ENCODE data around the gene MYO1D. TPM values are rescaled to one million over a fixed set of nuclear protein-coding genes. Genes with fewer than 3 reads are reported as not detected.

MYO1D gene
- total RNA-seq, 1 experiment from 2014 or later = 35.7 TPM

- TF ChIP-seq SP1 (IDR thresholded peaks at IDR 0.05; ENCODE audit: low read depth) = no peak
Measured at GRCh38 chr17:32558997-32559650, 317.8 kb downstream of the MYO1D start (continued).

- CTCF ChIA-PET = no interaction called here
- TF ChIP-seq CTCF (IDR thresholded peaks at IDR 0.05 in 2 of 3, conservative IDR thresholded peaks at IDR 0.05 in 1 of 3; ENCODE audit: borderline replicate concordance in 1 of 3, insufficient read depth in 1 of 3, low read depth in 2 of 3, low read length in 2 of 3) (no peak), SP1 (IDR thresholded peaks at IDR 0.05; ENCODE audit: low read depth) (no peak), ZBTB33 (IDR thresholded peaks at IDR 0.05; ENCODE audit: extremely low read depth, insufficient replicate concordance, low read length) (no peak), FOSL1 (IDR thresholded peaks at IDR 0.05; ENCODE audit: low read depth) (no peak), POLR2AphosphoS5 (IDR thresholded peaks at IDR 0.05; ENCODE audit: low read depth, low read length) (no peak), POLR2A (IDR thresholded peaks at IDR 0.05; ENCODE audit: borderline replicate concordance, extremely low read depth, insufficient read depth, insufficient read length) (no peak), MAX (IDR thresholded peaks at IDR 0.05) (no peak), ZNF274 (IDR thresholded peaks at IDR 0.05; ENCODE audit: low read depth, low read length) (no peak), EZH2phosphoT487 (IDR thresholded peaks at IDR 0.05; ENCODE audit: borderline replicate concordance) (no peak), TCF7L2 (IDR thresholded peaks at IDR 0.05; ENCODE audit: borderline replicate concordance, extremely low read depth, insufficient read depth, insufficient read length) (no peak), CBX3 (IDR thresholded peaks at IDR 0.05; ENCODE audit: low read depth) (no peak), EZH2 (IDR thresholded peaks at IDR 0.05) (no peak), EGR1 (IDR thresholded peaks at IDR 0.05; ENCODE audit: low read depth) (no peak), ATF3 (IDR thresholded peaks at IDR 0.05) (no peak), SIN3A (IDR thresholded peaks at IDR 0.05; ENCODE audit: low read depth) (no peak), REST (IDR thresholded peaks at IDR 0.05; ENCODE audit: low read depth) (no peak)
Measured at GRCh38 chr17:32558326-32558955, 318.5 kb downstream of the MYO1D start.

More at GRCh38 chr17:32558326-32558955, 318.5 kb downstream of the MYO1D start:
- H3K4me2 ChIP-seq (ENCODE audit: low read length) = no peak overlapping the region
- no peaks in the 10 kb centered on the region for H3K27me3 ChIP-seq (ENCODE audit: insufficient read depth, low read length)
- ATAC-seq (no peak), DNase-seq (ENCODE audit: low read depth, low spot score) (no peak)
- no peaks in the 10 kb centered on the region for H4K20me1 ChIP-seq (ENCODE audit: insufficient read depth)
- H3K9me3 ChIP-seq (ENCODE audit: control insufficient read depth in 1 of 2, insufficient read depth in 1 of 2, low read depth in 1 of 2, low read length in 2 of 2) = no peaks in the 10 kb centered on the region
- intact Hi-C loops (cut with micrococcal nuclease) = no loop called here
- H3K9me2 ChIP-seq (ENCODE audit: insufficient read depth) = no peaks in the 10 kb centered on the region
- BruUV-seq (replicated peaks) = no TSS peak
- no peaks in the 10 kb centered on the region for H3K4me1 ChIP-seq (ENCODE audit: control insufficient read depth in 1 of 2, insufficient read depth in 2 of 2, low read length in 2 of 2)
- no peak overlapping the region for H2AFZ ChIP-seq (ENCODE audit: low read depth, low read length, poor library complexity, severe bottlenecking)
- H3K4me3 ChIP-seq (replicated peaks in 1 of 2; ENCODE audit: low read depth in 1 of 2, low read length in 2 of 2) = no peak overlapping the region
- H3K9ac ChIP-seq (ENCODE audit: low read length) = no peak overlapping the region
- no peaks in the 10 kb centered on the region for H3K79me2 ChIP-seq (ENCODE audit: insufficient read depth, low read length)
- ChIA-PET RAD21 (ENCODE audit: low non-redundant PET in 1 of 2, low total read pairs in 2 of 2, uncharacterized antibody in 2 of 2, unreplicated experiment in 2 of 2) (no interaction called here), POLR2A (no interaction called here)
- no peak overlapping the region for H3K27ac ChIP-seq (ENCODE audit: low read depth, low read length)
- no peaks in the 10 kb centered on the region for H3K36me3 ChIP-seq (ENCODE audit: control insufficient read depth in 1 of 2, insufficient read depth in 2 of 2, low read length in 2 of 2)

All from HCT116 (cell line).